ENCODE data around the gene CHSY1.

Gene CHSY1

GRCh38 chr15:101187820-101188636 lies 63.8 kb downstream of the CHSY1 start:
- no peak for DNase-seq

GRCh38 chr15:101185770-101186169 lies 66.1 kb downstream of the CHSY1 start:
- no peak for DNase-seq

- no peak for DNase-seq
Observed at GRCh38 chr15:101185336-101185735, 66.5 kb downstream of the CHSY1 start.

GRCh38 chr15:101184830-101185229 lies 67.0 kb downstream of the CHSY1 start:
- no peak for DNase-seq

- no peak for DNase-seq
Observed at GRCh38 chr15:101183931-101184305, 67.9 kb downstream of the CHSY1 start.

- no peak for DNase-seq
Observed at GRCh38 chr15:101183226-101183930, 68.5 kb downstream of the CHSY1 start.

- no peak for DNase-seq
Observed at GRCh38 chr15:101182215-101182614, 69.6 kb downstream of the CHSY1 start.

GRCh38 chr15:101181349-101181748 lies 70.5 kb downstream of the CHSY1 start:
- DNase-seq: no peak

- no peak for DNase-seq
Observed at GRCh38 chr15:101180620-101181307, 71.1 kb downstream of the CHSY1 start.

- no peak for DNase-seq
Observed at GRCh38 chr15:101179341-101180153, 72.3 kb downstream of the CHSY1 start.

- no peak for DNase-seq
Observed at GRCh38 chr15:101178931-101179330, 72.9 kb downstream of the CHSY1 start.

GRCh38 chr15:101178479-101178878 lies 73.4 kb downstream of the CHSY1 start:
- no peak for DNase-seq

GRCh38 chr15:101177866-101178265 lies 74.0 kb downstream of the CHSY1 start:
- DNase-seq: no peak

GRCh38 chr15:101176625-101177024 lies 75.2 kb downstream of the CHSY1 start:
- DNase-seq: no peak

GRCh38 chr15:101175401-101175800 lies 76.4 kb downstream of the CHSY1 start:
- DNase-seq: no peak

- no peak for DNase-seq
Observed at GRCh38 chr15:101174152-101174920, 77.5 kb downstream of the CHSY1 start.

GRCh38 chr15:101173233-101174119 lies 78.4 kb downstream of the CHSY1 start:
- DNase-seq: no peak

- DNase-seq: no peak
Observed at GRCh38 chr15:101172501-101173071, 79.3 kb downstream of the CHSY1 start.

- no peak for DNase-seq
Observed at GRCh38 chr15:101171954-101172353, 79.9 kb downstream of the CHSY1 start.

- DNase-seq: no peak
Observed at GRCh38 chr15:101170568-101171350, 81.1 kb downstream of the CHSY1 start.
